GM18873 (cell line): ENCODE measurements around the gene COL7A1.

Source experiments
- ATAC-seq: cut with Tn5 transposase; IDR thresholded peaks from one replicate; pipeline ENCODE4 v1.9.1; 2021; ENCODE audit warnings: mild to moderate bottlenecking, moderate library complexity, moderate number of reproducible peaks; ENCODE audit not compliant: unreplicated experiment, low FRiP score

Gene COL7A1

DNA sequence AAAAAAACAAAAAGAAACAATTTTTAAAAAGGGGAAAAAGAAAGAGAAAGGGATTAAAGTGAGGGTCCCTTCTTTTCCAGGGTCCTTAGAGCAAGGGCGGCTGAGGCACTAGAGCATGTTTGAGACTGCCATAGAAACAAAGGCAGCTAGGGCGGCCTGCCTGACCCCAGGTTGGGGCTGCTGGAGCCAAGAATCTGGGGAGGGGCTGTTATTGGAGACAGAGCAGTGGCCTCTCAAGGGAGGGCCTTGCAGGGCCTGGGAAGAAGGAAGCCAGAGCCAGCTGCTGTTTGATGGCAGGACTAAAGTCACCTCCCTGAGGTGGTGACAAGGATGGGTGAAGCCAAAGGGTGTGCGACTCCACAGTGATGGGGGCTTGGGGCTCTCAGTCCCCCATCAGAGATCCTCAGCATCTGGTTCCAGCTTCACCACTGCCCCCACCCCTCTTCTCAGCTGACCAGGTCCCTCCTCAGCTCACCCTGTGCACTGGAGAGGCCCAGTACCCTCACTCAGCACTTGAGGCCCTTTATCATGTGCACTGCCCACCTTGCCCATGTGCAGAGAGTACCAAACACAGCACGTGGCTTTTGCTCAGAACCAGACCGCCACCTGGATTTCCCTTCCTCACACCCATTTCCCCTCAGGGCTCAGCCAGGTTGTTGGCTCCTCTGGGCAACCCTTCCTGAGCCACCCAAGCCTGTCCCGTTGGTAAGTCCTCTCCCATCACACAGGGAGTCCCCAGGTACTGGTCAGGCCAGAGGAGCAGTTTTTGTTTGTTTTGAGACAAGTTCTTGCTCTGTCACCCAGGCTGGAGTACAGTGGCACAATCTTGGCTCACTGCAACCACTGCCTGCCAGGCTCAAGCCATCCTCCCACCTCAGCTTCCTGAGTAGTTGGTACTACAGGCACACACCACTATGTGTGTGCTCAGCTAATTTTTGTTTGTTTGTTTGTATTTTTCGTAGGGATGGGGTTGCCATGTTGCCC, 24.7 kb upstream of the COL7A1 start:
- no peak for ATAC-seq

- no peak for ATAC-seq
Measured at GRCh38 chr3:48617559-48617958, 22.4 kb upstream of the COL7A1 start.

- no peak for ATAC-seq
Measured at GRCh38 chr3:48614044-48614443, 18.9 kb upstream of the COL7A1 start.

- ATAC-seq: no peak
Measured at GRCh38 chr3:48612309-48612708, 17.2 kb upstream of the COL7A1 start.

DNA sequence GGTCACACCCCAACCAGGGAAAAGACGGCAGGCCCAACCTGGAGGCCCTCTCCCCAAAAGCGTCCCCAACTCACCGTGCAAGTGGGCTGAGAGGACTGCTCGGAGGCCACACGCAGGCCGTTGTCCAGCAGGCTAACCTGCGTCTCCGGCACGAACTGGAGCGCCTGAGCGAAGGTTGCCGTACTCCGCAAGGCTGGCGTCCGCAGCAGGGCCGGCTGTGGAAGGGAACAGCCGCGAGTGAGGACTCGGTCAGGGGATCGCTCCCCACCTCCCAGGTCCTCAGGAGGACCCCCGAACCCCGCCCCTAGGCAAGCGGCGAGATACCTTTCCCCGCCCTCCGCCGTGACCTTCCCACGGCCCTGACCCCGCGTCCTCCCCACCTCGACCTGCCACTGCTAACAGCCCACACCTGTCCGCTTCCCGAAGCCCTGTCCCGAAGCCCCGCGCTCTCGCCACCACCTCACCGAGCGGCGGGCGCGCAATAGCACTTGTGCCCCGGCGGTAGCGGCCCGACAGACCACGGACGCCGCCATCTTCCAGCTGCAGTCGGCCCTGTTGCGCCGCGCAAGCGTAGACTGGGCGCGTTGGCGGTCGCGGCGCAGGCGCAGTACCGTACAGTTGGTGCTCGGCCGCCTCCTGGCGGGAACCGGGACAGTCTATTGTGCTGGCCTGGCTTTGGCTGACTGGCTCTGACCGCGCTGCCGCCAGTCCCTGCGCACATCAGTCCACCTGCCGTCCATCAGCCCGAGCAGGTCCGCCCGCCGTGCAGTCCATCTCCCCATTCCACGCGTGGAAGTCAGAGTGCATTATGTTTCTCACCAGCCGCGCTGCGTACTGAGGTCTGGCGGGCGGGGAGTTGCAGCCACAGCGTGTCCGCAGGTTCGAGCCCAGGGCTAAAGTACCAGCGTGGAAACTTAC, 14.2 kb upstream of the COL7A1 start, which contains the start of gene UQCRC1:
Gene UQCRC1 (minus strand): TSS at position 559 of the 918 bp plus-strand sequence. CDS start 26 bp downstream, at position 533.
- peak; percentile 94 for ATAC-seq

GRCh38 chr3:48607519-48607918, 12.4 kb upstream of the COL7A1 start:
- ATAC-seq: no peak

DNA sequence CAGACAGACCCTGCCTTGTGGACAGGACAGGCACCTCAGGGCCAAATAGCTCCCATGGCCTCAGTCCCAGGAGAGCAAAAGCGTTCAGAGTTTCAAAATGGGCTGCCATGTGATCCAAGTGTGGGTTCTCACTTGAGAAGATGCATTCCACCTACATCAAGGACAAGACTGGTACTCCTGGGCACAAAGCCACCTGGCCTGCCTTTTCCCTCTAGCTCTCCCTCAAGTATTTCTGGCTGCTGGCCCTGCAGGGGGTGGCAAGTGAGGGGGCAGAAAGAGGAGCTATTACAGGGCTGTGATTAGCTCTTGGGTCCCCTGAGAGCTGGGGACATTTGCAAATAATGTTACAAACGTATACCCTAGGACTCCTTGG, 6.5 kb upstream of the COL7A1 start:
- ATAC-seq: no peak

- ATAC-seq: no peak
Measured at GRCh38 chr3:48600711-48601621, 5.8 kb upstream of the COL7A1 start.

DNA sequence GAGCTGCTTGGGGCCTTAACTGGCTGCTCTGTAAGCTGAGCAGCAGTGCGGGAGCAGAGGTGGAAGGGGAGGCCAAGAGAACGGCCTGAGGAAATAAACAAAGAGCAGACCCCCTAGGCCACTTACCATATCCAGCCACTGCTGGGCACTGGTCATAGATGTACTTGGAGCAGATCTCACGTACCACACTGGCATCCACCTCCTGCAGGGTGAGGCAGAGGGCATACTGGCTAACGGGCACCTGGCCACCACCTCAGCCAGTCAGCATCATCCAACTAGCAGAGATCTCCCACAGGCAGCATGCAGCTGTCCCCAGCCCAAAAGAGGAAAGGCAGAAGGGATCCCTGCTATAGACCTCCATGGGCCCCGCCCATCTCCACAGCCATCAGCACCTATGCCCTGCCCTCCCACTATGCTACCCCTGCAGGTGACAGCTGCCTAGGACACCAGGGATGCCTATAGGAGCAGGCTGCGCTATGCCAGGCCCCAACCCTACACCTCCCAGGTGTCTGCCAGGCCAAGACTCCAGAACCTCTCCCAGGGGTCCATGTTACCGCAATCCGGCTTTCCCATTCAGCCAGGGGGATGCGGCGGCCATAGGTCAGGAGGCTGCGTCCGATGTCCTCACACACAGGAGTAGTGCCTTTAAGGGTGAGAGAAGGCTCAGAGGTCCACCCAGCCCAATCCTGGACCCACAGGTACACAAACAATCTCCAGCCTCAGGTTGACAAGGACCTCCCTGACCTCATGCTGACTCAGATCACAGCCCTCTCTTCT, 4.6 kb upstream of the COL7A1 start:
- ATAC-seq: no peak

DNA sequence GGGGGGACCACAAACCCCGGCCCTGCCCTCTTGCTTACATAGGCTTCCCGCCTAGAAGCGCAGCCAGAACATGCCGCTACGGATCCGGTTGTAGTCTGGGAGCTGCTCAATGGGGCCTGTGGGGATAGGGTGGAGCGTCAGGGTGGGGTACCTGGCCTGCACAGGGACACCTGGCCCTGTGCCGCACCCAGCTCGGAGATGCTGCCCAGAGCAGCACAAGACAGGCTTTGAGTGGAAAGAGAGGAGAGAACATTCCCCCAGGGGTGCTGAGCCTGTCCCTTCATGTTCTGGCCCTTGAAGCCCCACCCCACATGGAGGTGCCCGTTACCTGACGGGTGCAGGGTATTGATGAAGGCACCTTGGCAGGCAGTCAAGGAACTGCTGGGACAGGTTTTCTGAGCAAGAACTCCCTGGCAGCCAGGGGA, 4.0 kb upstream of the COL7A1 start:
- ATAC-seq: no peak

DNA sequence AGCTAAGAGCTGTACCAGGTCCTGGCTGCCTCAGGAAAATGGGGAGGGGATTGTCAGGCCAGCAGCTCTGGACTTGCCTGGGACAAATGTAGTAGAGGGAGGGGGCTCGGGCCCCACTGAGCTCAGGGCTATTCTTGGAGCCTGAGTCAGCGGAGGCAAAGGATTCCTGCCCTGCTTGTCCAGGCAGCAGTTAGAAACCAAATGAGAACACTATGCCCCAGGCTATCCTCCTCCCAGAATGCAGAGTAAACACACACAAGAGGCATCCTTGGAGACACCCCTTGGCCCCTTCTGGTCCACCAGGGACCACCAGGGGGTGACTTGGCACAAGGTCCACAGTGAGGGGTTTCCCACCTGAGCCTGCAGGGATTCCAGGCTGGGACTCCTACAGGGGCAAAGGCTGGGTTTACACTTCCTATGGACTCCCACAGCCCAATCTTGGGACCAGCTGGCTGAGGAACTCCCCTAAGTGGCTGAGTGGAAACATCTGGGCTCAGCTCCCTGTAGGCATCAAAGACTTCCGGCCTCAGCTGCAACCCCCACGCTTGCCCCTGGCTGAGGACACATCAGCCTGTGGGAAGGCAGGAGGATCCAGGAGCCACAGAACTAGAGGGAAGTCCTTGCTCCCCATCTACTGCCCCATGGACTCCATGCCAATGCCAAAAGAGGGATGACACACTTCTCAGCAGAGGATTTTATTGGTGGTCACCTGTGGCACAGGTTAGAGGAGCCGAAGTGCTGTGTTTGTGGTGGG, 3.4 kb upstream of the COL7A1 start:
- no peak for ATAC-seq

GRCh38 chr3:48597408-48597800, 2.3 kb upstream of the COL7A1 start:
- ATAC-seq: no peak

DNA sequence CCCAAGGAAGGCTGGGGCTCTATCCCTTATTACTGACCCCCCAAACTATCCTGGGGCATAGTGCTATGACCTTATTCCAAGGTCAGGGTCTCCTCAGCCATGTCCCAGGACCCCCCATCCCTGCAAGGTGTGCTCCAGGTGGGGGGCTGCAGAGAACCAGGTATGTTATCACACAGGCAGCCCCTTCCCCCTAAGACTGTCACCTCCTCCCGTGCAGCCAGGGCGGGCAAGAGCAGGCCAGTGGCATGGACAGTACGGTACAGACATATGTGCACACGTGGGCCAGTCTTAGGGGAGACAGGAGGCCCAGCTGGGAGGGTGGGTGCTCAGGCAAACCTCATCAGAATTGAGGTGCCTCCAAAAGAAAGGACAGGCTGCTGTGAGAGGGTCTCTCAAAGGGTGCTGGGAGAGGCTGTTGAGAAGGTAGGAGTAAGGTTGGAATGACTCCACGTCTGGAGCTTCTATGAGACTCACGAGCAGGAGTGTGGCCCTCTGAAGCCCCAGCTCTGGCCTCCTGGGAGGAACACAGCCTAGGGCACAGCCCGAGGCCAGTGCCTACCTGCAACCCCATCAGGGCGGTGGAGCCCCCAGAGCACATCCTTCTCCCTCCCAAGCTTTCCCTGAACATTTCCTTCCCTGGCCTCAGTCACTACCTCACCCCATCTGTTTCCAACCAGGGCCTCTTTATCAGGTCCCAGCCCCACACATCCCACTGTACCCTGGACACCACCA, 1.7 kb upstream of the COL7A1 start:
- no peak for ATAC-seq

DNA sequence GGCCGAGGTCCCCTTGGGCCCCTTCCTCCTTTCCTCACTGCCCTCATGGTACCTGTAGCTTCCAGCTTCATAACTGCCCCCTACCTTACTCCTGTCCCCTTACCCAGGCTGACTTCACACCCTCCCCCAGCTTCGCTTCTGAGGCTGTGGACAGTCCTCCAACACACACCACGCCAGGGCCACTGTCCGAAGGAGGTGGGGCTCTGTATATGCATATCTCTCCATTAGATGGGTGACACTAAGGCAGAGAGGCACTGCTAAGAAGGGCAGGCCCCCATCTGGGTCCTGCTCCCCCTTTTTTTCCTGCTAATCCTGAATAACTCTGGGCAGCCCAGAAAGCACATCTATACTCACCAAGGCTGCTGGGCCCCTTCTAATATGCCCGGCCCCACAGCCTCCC, 1.0 kb upstream of the COL7A1 start:
- ATAC-seq: no peak

GRCh38 chr3:48595526-48596121, 495 bp upstream of the COL7A1 start:
- ATAC-seq: no peak

DNA sequence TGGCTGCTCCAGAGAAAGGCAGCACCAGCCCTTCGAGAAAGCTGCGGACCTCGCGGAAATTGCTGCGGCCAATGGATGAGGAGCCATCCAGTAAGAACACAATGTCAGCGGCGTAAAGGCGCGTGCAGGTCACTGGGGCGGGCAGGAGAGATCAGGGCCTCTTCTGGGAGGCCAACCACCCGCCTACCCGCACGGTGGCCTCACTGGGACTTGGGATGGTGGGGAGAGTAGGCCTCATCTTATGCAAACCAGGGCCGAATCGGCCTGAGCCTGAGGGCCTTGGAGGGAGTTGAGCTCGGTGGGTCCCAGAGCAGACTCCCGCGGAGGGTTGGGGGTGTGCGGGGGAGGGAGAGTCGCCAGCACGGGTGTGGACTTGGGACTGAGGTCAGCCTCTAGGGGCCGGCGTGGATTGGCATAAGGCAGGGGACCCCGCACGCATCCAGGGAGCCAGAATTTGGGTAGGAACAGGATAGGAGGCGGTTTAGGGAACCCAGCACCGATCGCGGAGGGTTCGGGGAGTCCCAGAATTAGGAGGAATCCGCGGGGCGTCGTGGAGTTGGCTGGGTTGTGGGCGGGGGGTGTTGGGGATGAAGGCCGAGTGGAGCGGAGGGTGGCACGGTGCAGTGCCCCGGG, 596 bp downstream of the COL7A1 start:
- no peak for ATAC-seq

DNA sequence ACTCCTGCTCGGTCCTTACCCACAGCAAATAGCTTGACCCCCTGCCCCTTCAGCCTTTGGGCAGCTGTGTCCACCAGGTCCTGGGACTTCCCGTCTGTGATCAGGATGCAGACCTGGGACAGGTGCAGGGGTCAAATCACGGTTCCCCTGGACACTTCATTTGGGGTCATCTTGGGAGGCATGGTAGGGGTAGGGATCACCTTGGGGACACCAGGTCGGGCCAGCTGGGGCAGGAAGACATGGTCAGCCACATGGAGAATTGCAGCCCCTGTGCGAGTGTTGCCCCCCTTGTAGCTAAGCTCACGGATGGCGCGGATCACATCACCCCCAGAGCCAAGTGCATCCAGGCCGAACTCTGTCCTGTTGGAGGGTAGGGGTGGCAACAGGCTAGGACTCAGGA, 1.8 kb downstream of the COL7A1 start:
- ATAC-seq: no peak
